NOMO-1 treated with dmso at 0.1 percent for 144 hours (cell line): ENCODE measurements around the gene TNFRSF4.
"Not testable (repeated sequence)": the region's sequence is repeated elsewhere in the genome, so short reads cannot be mapped to it uniquely, and the experiment has no call there.

Experiments
- DNase-seq: peaks from one replicate; lab custom pipeline; 2025; ENCODE audit not compliant: unreplicated experiment; lab: John Stamatoyannopoulos, UW

TNFRSF4 gene

GRCh38 chr1:1204425-1204920 lies 9.5 kb downstream of the TNFRSF4 start:
- DNase-seq: no peak

DNA sequence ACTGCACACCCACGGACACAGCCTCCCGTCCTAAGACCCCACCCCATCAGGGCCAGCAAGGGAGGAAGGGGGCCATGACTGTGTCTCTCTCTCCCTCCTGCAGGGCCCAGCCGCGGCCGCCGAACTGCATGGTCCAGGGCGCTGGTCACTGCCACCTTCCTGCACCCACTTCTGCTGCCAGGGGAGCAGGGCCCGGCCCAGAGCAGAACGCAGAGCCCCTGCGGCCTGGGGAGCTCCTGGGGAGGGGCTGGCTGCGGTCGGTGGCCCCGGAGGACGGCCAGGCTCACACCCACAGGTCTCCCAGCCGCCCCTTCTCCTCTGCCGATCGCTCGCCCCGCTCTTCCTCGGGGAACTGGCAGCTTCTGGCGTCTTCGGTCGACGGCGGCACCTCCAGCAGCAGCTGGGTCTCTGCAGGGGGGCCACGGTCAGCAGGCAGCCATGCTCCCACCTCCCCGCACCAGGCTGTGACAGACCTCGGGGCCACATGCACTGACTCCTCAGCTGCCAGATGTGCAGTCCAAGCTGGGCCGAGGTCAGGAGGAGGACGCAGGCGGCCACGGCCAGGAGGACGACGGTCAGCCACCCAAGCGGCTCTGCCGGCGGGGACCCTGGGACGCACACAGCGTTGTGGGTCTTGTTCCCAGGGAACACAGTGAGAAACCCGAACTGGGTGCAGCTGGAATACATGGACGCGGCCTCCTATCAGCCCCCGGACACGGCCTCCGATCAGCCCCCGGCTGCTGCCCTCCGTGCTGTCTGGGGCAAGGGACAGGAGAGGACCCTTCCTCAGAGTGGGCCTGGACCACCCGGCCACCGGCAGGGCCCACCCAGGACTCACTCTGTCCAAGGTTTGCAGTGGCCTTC lies 10.2 kb downstream of the TNFRSF4 start:
- no peak for DNase-seq

DNA sequence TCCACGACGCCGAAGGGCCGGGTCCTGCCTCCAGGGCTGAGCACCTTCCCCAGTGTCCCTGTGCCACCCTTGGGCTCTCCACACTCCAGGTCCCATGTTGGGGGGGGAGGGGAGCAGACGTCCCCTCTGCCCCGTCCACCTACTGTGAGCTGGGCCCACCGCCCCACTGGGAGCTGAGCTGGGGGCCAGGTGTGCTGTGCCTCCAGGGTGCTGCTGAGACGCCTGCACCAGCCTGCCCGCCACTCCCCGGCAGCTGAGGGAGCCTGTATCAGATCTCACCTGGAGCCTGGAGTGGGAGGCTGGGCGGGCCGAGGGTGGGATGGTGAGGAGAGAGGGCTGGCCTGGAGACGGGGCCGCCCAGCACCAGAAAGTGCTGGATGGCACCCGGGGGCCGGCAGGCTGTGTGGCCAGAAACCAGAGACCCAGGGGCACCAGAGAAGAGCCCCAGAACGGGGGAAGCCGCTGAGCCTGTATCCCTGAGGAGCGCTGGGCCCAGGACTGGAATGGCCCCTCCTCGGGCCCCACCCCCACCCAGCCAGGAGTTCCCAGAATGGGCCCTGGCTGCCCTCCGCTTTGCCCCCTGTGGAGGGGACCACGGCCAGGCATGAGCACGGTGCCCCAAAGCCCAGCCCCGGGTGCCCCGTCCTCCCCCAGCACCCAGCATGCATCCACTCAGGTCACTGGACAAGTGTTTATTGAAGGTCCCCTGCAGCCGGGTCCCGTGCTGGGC lies 11.0 kb downstream of the TNFRSF4 start:
- no peak for DNase-seq

GRCh38 chr1:1200876-1201810 lies 12.8 kb downstream of the TNFRSF4 start:
- DNase-seq: no peak

- DNase-seq: no peak
These were observed 13.7 kb downstream of the TNFRSF4 start for GRCh38 chr1:1199961-1200875.

GRCh38 chr1:1199141-1199960 lies 14.6 kb downstream of the TNFRSF4 start:
- DNase-seq: no peak

DNA sequence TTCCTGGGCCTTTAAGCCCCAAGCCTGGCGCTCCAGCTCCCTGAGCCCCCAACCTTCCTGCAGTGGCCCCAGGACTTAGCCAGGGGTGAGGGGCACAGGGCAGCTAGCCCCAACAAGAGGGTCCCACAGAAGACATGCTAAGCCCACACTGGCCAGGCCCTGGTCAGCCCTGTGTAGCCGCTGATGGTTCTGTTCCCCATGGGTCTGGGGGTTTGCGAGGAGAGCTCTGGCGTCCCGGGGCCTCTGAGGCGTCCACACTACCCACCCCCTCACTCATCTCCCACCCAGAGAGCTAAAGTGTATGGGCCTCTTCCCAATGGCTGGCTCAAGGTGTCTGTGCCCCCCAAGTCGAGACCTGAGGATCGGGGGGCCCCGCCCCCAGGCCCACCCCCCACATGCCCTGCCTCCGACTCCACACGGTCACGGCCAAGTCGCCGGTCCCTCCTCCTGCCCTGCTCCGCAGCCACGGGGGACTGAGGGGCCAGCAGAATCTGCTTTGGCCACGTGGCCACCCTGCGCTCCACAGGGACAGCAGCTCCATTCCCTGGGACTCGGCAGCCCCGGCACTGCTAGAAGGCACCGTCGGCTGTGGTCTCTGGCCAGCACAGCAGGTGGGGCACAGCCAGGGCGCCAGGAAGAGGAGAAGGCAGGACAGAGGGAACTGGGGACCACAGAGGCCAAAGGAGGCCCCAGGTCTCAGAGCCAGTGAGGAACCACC lies 15.4 kb downstream of the TNFRSF4 start:
- no peak for DNase-seq

DNA sequence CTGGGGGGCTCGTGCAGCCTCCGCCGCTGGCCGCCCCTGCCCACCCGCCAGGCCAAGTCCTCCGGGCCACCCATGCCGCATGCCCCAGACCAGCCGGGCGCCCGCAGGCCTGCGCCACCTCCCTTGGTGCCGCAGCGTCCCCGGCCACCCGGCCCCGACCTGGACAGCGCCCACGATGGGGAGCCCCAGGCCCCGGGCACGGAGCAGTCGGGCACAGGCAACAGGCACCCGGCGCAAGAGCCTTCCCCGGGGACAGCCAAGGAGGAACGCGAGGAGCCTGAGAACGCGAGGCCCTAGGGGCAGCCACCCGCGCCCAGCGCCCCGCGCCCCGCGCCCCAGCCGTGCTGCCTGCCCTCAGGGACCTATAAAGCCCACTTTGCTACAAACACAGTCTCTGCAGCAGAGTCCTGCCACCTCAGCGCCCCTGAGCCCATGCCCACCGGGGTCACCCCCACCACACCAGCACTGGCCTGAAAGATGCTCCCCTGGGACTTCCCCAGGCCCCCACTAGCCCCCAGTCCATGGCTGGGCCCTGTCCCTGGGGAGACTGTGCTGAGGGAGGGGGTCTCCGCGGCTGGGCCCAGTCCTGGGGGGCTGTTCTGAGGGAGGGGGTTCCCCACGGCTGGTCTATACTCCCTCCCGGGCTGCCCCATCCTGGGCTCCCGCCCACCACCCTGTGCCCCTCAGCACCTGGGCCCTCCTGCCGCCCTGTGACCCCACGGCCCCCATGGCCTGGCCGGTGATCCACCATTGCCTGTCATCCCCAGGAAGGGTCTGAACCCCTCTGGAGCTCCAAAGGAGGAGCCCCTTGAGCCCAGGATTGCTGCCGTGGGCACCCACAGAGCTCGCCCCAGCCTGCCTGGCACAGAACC lies 16.2 kb downstream of the TNFRSF4 start:
- DNase-seq: no peak

DNA sequence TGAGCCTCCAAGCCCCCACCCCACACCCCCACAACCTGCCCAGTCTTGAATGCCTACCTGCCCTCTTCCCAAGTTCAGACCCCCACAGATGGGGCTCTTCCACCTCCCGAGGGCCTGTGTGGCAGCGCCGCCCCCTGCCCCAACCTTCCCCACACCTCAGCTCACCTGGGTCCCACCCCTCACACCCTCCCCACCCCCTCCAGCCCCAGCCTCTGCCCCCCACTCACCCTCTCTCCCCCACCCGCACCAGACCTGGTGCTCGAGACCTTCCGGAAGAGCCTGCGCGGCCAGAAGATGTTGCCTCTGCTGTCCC lies 16.8 kb downstream of the TNFRSF4 start:
- DNase-seq: no peak

DNA sequence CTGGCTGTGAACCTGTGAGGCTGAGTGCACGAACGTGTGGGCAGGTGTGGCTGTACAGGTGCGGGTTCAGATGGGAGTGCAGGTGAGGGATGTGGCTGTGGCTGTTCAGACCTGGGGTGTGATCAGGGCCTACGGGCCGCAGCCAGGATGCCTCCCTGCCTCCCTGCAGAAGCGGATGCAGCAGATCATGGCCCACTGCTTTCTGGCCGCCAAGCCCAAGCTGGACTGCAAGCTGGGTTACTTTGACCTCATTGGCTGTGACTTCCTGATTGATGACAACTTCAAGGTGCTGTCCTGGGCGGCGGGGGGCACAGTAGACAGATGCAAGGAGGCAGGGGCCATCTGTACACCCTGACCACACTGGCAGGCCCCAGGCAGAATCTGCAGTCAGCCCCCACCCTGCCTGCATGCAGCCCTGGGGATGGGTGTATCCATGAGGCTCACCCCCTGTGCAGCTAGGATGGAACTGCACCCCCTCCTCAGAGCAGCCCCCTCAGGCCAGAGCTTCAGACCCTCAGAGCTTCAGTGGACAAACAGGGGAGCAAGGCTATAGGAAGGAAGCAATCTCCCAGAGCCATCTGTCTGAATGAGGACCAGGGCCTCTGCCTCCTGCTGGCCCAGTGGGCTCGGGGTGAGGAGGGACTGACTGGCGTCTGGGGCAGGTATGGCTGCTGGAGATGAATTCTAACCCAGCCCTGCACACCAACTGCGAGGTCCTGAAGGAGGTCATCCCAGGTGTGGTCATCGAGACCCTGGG lies 17.3 kb downstream of the TNFRSF4 start:
- DNase-seq: no peak

- DNase-seq: not testable (repeated sequence)
These were observed 18.2 kb downstream of the TNFRSF4 start for GRCh38 chr1:1195726-1196125.

- no peak for DNase-seq
These were observed 19.2 kb downstream of the TNFRSF4 start for GRCh38 chr1:1194723-1195122.

DNA sequence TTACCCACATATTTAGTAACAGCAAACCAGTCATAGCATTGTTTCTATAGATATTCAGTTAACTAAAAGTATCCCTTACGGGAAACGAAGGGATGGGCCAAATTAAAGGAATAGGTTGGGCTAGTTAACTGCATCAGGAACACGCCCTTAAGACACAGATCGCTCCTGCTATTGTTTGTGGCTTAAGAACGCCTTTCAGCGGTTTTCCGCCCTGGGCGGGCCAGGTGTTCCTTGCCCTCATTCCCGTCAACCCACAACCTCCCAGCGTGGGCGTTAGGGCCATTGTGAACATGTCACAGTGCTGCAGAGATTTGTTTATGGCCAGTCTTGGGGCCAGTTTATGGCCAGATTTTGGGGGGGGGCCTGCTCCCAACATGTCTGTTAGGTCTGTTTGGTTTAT lies 22.2 kb downstream of the TNFRSF4 start:
- DNase-seq: no peak

DNA sequence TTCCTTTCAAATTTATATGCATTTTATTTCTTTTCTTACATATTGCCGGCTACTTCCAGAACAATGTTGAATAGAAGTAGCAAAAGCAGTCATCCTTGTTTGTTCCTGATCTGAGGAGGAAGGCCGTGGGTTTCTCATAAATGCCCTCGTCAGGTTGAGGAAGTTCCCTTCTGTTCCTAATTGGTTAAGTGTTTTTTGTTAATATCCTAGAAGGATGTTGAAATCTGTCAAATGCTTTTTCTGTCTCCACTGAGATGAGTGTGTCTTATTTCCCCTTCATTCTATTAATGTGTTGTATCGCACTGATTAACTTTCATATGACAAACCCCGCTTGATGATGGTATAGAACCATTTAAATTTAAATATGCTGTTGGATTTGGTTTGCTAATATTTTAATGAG lies 24.8 kb downstream of the TNFRSF4 start:
- DNase-seq: no peak

- no peak for DNase-seq
These were observed 26.0 kb downstream of the TNFRSF4 start for GRCh38 chr1:1187938-1188337.

DNA sequence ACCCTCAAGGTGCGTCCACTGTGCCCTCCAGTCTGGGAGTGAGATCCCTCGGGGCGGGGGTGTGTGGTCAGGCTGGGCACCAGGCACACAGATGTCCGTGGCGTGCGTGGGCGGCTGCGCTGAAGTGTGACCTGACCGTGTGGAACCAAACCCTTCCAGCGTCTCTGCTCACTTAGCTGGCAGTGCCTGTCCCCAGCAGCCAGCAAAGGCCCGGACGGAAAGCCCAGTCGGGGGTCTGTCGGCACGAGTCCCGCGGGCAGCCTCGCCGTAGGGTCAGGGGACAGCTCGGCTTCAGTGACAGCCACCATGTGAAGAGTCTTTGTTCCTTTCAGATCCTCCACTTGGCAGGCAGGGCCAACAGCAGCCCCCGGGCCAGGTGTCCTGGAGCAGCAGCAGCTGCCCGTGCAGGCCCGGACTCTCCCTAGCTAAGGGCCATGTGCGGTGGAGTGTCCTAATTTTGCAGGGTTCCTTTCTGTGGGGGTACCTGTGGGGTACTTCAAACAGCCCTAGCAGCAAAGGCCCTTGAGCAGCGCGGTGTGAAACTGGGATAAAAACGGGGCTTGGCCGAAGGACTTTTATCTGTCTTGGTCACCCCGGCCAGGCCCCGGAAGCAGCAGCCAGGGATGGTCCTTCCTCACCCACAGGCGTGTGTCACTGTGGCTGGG lies 28.7 kb downstream of the TNFRSF4 start:
- no peak for DNase-seq
